ENCODE data around the gene MAML3.

MAML3 gene

GRCh38 chr4:139887376-139887802 is 266.6 kb downstream of the MAML3 start:
- DNase-seq (ENCODE audit: low read depth in 1 of 2, low spot score in 1 of 2): no peak
- H3K27me3 ChIP-seq (ENCODE audit: insufficient read depth, poor library complexity, severe bottlenecking): no peaks in the 10 kb centered on the region
- H3K27ac ChIP-seq (replicated peaks): no peak overlapping the region
- TF ChIP-seq SPI1 (IDR thresholded peaks at IDR 0.05; ENCODE audit: borderline replicate concordance, low read depth) (no peak), CTCF (IDR thresholded peaks at IDR 0.05; ENCODE audit: insufficient read depth, low read length) (no peak), REST (IDR thresholded peaks at IDR 0.05; ENCODE audit: insufficient replicate concordance, low read depth) (no peak), GABPA (IDR thresholded peaks at IDR 0.05; ENCODE audit: low read depth) (no peak), POLR2AphosphoS5 (IDR thresholded peaks at IDR 0.05; ENCODE audit: low read depth) (no peak)
- H3K4me3 ChIP-seq (replicated peaks; ENCODE audit: insufficient read depth, low read length): no peak overlapping the region

- Histone ChIP-seq H3K4me3 (replicated peaks; ENCODE audit: insufficient read depth, low read length) (no peak overlapping the region), H3K27me3 (ENCODE audit: insufficient read depth, poor library complexity, severe bottlenecking) (no peaks in the 10 kb centered on the region), H3K27ac (replicated peaks) (no peak overlapping the region)
- DNase-seq (ENCODE audit: low read depth in 1 of 2, low spot score in 1 of 2): no peak
- TF ChIP-seq REST (IDR thresholded peaks at IDR 0.05; ENCODE audit: insufficient replicate concordance, low read depth) (no peak), GABPA (IDR thresholded peaks at IDR 0.05; ENCODE audit: low read depth) (no peak), POLR2AphosphoS5 (IDR thresholded peaks at IDR 0.05; ENCODE audit: low read depth) (no peak), SPI1 (IDR thresholded peaks at IDR 0.05; ENCODE audit: borderline replicate concordance, low read depth) (no peak), CTCF (IDR thresholded peaks at IDR 0.05; ENCODE audit: insufficient read depth, low read length) (no peak)
Observed at GRCh38 chr4:139886798-139887197, 267.2 kb downstream of the MAML3 start.

GRCh38 chr4:139884438-139884837 is 269.5 kb downstream of the MAML3 start:
- no peak overlapping the region for H3K27ac ChIP-seq (replicated peaks)
- no peak for DNase-seq (ENCODE audit: low read depth in 1 of 2, low spot score in 1 of 2)
- TF ChIP-seq GABPA (IDR thresholded peaks at IDR 0.05; ENCODE audit: low read depth) (no peak), POLR2AphosphoS5 (IDR thresholded peaks at IDR 0.05; ENCODE audit: low read depth) (no peak), SPI1 (IDR thresholded peaks at IDR 0.05; ENCODE audit: borderline replicate concordance, low read depth) (no peak), CTCF (IDR thresholded peaks at IDR 0.05; ENCODE audit: insufficient read depth, low read length) (no peak), REST (IDR thresholded peaks at IDR 0.05; ENCODE audit: insufficient replicate concordance, low read depth) (no peak)
- H3K27me3 ChIP-seq (ENCODE audit: insufficient read depth, poor library complexity, severe bottlenecking): no peaks in the 10 kb centered on the region
- no peak overlapping the region for H3K4me3 ChIP-seq (replicated peaks; ENCODE audit: insufficient read depth, low read length)

Measured in HL-60 (cell line).